DMS79 (cell line): ENCODE data around the gene SEC61G.

Experiments used
- DNase-seq: peaks from one replicate; lab custom pipeline; 2025; lab: John Stamatoyannopoulos, UW

SEC61G gene

DNA sequence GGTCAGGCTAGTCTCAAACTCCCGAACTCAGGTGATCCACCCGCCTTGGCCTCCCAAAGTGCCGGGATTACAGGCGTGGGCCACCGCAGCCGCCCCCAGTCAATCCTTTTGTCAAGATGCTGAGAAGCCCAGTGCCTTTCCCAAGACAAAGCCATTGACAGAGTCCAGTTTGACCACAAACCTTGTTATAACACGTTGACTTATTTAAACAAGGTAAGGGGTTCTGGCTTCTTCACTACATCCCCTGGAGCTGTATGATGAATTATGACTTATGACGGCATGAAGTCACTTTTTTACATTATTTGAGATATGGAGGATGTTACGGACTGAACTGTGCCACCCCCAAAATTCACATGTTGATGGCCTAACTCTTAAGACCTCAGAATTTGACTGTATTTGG lies 5.8 kb upstream of the SEC61G start:
- no peak for DNase-seq

DNA sequence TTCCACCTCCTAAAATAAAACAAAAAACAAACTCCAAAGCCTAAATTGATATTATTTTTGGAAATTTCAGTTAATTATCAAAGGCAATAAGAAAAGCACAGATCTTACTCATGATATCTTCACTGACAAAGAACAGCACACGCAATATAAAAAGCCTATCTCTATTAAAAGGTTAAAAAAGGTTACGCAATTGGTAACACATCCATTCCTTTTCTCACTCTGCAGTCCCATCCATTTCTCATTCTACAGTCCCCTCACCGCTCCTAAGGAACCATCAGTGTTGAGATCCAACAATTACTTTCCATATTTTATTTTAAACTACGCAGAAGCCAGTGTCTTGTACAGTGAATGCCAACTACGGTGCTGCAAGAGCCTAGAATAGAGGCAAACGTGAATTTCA lies 1.3 kb downstream of the SEC61G start:
- no peak for DNase-seq

DNA sequence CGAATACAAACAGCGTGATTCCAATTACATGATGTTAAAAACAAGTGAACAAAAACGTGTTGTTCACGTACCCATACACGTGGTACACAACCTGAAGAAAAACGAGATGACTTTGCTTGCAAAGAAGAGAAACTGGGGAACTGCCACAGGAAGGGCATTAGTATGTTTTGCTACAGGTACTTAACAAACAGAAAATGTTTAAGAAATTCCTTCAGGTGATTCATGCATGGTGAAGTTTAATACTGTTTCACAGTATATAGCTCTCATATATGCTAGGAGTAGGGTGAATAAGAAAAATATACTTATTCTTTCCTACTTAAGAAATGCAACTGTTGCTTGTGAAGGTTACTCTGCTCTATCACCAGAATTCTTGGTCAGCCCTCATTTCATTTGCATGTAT lies 9.8 kb downstream of the SEC61G start:
- DNase-seq, result no peak

DNA sequence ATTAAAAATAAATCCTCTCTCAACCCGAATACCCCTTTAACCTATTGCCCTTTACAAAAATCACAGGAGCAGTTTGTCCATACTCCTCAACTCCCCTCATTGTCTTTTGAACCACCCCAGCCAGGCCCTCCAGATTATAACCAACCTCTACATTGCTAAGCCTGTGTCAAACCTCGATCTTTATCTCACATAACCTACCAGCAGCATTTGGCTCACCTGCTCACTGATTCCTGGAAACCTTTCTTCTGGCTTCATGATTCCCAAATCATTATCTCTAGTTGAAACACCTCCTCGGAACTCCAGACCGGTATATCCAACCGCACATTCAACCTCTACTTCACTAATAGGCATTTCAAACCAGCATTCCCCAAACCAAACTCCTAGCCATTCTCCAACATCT lies 11.8 kb downstream of the SEC61G start:
- DNase-seq, result no peak

DNA sequence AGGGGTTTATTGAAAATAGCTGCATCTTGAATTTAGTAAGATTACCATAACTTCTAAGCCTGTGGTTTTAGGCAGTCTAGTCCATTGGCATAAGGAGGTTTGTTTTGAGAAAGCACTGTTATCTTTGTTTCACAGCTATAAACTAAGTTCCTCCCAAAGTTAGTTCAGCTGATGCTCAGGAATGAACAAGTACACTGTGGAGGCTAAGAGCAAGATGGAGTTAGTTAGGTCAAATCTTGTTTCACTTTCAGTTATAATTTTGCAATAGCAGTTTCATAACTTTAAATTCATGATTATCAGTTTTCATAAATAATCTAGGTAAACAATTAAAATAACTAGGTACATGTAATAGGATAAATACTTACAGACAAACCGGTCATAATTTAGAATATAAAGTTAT lies 15.4 kb downstream of the SEC61G start:
- DNase-seq, result no peak

DNA sequence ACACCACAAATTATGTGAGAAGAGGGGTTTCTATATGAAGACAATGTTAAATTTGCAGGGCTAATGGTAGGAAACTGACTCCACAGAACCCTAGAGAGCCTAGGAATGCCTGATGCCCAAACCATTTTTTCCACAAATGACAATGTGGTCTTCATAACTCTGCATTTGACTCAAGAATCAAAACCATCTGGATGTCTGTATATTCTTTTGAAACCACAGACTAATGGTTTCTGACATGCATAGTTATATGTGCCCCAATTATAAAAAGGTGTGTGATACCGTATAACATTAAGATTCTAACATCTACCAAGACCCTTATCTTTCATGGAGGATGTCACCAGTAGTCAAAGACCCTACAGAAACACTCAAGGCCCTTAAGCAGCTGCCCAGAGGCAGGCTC lies 20.3 kb downstream of the SEC61G start:
- DNase-seq, result no peak

DNA sequence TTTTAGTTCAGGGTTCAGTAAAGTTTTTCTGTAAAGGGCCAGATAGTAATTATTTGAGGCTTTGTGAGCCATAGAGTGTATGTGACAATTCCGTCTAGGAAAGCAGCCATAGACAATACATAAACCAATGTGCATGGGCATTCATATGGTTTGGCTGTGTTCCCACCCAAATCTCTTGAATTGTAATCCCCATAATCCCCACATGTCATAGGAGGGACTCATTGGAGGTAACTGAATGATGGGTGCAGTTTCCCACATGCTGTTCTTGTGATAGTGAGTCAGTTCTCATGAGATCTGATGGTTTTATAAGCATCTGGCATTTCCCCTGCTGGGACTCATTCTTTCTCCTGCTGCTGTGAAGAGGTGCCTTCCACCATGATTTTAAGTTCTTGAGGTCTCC lies 29.9 kb downstream of the SEC61G start:
- DNase-seq, result no peak

DNA sequence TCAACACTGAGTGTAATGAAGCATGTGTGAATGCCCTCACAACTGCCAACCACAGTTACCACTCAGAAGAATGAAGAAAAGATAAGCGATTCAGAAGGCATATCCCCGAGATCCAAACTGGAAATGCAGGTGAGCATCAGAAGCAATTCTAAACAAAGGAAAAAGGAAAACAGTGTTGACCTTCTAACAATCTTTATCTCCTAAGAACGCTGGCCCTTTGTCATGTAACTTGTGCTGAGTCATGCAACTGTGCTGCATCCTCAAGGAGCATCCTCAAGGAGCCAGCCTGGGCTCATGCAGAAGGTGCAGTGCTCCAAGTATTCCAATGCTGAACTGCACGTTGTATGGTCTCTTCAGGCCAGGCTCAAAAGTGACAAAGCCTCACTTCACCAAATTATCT lies 30.6 kb downstream of the SEC61G start:
- no peak for DNase-seq

DNA sequence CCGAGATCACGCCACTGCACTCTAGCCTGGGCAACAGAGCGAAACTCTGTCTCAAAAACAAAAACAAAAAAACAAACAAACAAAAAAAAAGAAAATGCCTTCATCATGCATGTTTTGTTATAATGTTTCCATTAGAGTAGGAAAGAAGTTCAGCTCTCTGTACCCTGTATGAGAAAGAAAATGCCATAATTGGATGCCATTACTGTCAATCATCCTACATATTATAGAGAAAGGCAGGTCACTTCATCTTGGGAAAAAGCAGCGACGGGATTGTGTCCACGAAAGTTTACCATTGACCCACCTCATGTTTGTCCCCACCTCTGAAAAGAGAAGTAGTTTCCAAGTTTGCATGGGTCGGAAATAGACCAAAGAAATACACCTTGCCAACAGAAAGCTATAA lies 33.8 kb downstream of the SEC61G start:
- DNase-seq, result no peak

DNA sequence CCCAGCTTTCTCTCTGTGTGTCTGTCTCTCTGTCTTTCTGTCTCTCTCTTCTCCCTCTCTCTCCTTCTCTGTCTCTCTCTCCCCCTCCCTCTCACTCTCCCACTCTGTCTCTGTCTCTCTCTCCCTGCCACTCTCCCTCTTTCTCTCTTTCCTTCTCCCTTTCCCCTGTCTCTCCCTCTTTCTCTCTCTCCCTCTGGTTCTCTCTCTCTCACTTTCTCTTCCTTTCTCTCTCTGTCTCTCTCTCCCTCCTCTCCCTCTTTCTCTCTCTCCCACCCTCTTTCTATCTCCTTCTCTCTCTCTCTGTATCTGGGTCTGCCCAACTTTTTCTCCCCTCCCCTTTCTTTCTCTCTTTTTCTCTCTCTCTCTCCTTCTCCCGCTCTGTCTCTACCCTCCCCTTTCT lies 36.5 kb downstream of the SEC61G start:
- DNase-seq, result no peak

DNA sequence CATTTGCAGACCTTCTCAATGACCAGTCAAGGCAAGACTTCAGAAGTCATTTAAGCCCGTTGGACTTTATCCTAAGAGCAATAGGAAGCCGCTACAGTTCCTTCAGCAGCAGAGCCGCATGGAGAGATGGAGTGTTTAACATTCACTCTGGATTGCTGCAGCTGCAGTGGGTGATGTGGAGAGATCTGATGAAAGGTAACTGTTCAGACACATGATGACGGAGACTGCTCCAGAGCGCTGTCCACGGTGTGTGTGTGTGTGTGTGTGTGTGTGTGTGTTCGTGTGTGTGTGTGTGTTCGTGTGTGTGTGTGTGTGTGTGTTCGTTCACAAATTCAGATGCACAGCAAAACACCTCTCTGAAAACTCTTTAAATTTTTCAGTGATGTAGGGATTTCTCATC lies 37.0 kb downstream of the SEC61G start:
- no peak for DNase-seq

DNA sequence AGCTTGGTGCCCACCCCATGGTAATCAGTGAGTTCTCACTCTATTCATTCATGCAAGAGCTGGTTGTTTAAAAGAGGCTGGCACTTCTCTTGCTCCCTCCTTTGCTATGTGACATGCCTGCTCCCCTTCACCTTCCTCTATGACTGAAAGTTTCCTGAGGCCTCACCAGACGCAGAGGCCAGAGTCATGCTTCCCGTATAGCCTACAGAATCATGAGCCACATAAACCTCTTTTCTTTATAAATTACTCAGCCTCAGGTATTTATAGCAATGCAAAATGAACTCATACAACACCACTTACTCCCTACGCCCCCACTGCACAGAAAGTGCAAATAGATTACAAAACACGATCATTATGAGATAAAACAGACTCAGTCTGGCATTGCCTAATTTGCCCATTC lies 39.0 kb downstream of the SEC61G start:
- DNase-seq, result no peak

DNA sequence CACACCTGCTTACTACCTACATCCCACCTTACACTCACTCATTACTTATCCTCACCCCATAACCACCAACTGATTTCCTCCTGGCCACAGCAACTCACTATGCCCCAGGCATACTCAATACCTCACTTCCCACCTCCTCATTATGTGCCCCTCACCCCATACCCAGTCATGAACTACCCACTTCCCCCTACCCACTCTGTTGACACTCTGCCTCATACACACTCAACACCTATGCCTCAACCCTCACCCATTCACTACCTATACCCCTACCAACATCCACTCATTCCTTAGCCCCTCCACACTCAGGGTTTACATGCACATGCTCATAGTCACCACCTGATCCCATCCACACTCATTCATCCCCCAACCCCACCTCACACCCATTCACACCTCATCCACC lies 39.6 kb downstream of the SEC61G start:
- no peak for DNase-seq

DNA sequence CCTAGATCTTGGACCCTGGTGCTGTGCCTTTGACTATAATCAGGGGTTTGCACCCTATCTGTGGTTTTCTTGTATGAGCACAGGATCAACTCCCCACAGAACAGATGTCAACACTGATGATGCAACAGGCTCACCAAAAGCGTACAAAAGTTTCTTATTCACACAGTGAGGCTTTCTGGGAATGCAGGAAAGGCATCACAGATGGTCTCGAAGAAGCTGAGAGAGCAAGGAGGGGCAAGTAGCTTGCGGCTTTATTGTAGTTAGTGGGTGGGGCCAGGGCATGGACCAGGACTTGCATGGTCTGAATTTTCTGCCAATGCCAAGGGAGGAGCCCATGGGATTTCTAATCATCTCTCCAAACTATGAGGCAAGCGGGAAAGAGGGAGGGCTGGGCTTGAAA lies 46.2 kb downstream of the SEC61G start:
- no peak for DNase-seq

DNA sequence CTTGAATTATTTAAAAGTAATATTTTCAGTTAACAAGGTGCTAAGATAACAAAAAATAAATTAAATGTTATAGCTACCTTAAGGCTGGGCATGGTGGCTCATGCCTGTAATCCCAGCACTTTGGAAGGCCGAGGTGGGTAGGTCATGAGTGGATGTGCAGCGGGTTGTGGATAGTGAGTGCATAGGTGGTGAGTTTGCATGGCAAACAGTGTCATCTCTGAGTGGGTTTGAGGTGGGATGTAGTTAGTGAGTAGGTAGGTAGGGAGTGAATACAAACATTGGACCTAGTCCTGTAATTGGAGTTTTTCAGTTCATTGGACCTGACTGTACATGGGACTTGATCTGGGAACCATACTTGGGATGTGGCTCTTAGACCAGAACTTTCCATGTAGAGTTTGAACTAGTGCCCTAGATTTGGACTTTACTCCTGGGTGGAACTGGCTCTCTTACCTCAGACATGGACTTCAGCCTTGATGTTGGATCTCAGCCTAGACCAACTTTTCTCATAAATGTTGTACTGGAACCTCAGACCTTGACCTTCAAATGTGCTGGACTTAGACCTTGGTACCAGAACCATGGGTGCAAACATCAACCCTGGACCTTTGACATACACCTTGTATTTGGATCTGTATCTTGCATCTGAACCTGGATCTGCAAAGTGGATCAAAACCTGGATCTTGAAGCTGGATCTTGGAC lies 47.0 kb downstream of the SEC61G start:
- no peak for DNase-seq

DNA sequence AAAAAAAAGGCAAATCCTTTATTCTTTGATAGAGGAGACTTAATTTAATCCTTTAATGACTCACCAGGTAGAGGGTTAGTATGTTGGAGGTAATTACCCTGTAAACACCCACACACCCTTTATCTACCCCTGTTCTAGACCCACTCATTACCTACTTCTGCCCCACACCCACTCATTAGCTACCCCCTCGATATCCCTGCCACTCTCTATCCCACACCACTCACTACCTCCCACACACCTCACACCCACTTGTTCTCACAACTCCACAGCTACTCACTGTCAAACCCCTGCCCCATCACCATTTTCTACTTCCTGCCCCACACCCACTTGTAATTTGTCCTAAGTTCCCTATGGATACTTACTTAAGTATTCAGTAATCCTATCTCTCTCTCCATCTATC lies 49.7 kb downstream of the SEC61G start:
- DNase-seq, result no peak

DNA sequence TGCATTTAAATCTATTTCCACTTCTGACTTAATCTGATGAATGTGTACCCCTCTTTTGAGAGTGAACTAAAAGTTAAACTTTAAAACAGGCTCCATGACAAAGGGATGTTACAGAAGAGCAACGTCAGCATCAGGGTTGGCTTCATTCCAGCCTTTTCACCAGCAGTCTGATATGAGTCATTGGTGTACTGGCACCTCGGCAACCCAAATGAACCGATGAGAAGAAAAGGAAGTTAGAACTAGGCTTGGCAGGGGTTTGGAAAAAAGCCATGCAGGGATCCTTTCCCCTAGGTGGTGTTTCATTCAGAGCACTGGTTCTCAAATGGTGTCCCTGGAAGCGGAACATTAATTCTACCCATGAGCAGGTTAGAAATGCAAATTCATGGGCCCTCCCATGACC lies 53.6 kb downstream of the SEC61G start:
- peak; percentile 13 for DNase-seq

DNA sequence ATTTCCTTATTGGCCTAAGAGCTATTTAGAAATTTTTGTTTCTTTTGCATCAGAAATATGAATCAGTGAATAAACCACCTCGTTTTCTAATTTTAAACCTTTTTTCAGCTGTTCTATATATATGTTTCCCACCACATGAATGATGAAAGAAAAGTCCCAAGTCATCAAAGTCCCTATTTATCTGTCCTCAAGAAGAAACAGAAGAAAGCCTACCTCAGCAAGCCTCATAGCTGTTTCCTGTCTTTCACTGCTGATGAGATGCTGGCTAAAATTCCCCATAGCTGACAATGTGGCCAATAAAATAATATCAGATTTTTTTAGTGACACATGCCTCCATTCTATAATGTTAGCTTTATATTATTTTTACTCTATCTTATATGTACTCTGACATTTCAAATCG lies 54.2 kb downstream of the SEC61G start:
- no peak for DNase-seq
